Erythroblast (primary cell): Measurements from ENCODE around the gene SBNO2.

Source experiments
- GATA1 ChIP-seq: IDR thresholded peaks from 2 replicates; pipeline ENCODE4 v1.6.1; 2011; ENCODE audit warnings: low read depth, mild to moderate bottlenecking, control low read depth, low read length, moderate library complexity
- POLR2A ChIP-seq: IDR thresholded peaks from 2 replicates; pipeline ENCODE4 v1.6.1; 2011; ENCODE audit warnings: mild to moderate bottlenecking, low read length

DNA sequence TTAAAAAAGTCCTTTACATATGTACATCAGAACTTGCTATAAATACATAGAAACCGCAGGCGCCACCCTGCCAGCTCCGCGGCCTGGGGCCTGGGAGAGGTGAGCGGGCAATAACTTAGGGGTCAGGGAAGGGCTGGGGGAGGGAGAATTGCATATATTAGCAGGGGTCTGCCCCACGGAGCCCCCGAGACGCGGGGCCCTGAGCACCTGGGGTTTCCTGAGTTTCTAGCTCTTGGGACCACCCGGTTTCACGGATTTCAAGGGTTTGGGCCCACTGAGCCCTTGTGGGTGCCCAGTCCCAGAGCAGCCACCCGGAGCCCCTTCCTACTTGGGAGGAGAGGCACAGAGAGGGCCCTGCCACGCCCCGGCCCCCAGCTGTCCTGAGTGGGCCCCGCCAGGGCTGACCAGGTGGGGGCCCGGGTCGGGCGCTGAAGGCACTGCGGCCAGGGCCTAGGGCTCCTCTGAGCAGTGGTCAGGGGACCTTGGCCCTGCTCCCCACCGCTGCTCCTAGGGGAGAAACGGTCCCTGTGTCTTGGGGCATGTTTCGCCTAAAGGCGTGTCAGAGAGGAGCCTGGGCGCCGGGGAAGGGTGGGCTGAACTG is 66.3 kb downstream of the SBNO2 start:
- no peak for TF ChIP-seq POLR2A
- TF ChIP-seq GATA1: no peak
